Caco-2 (cell line): ENCODE results near the gene SAV1. TPM values are rescaled to one million over a fixed set of nuclear protein-coding genes. Genes with fewer than 3 reads are reported as not detected.

ENCODE experiments used
- BruUV-seq: library from RNA; stranded (reverse); fragments of 400-500 nt; replicated peaks from 2 replicates; lab custom pipeline; 2021; lab: Mats Ljungman, UMichigan
- CTCF ChIA-PET: fragments of 300-600 bp; sonication (Branson Sonifier 250); formaldehyde crosslinking; loops from one replicate; lab custom pipeline; 2022; ENCODE audit warnings: antibody characterized with exemption; lab: Charles Lee
- POLR2A ChIA-PET: fragments of 300-600 bp; sonication (Branson Sonifier 250); formaldehyde crosslinking; loops from one replicate; lab custom pipeline; 2022; ENCODE audit warnings: antibody characterized with exemption; lab: Charles Lee
- DNase-seq, 2 experiments: peaks; one replicate each; pipeline versions ENCODE4 v3.0.0 to v3.0.0-alpha.2; 2020 to 2022
- H3K27me3 ChIP-seq: replicated peaks from 2 replicates; pipeline ENCODE4 v1.6.0; 2011; ENCODE audit warnings: low read length; ENCODE audit not compliant: control insufficient read depth, insufficient read depth
- H3K36me3 ChIP-seq: 2 replicates; pipeline ENCODE4 v1.5.1; 2011; ENCODE audit warnings: low read length; ENCODE audit not compliant: control insufficient read depth, insufficient read depth
- H3K4me1 ChIP-seq: fragments of 250-450 bp; sonication (Bioruptor Pico); 2 replicates; pipeline ENCODE4 v1.5.1; 2020; ENCODE audit warnings: mild to moderate bottlenecking
- H3K4me3 ChIP-seq: 2 replicates; pipeline ENCODE4 v1.5.1; 2011; ENCODE audit warnings: low read depth, mild to moderate bottlenecking, control low read depth, low read length
- H3K9me3 ChIP-seq: fragments of 250-450 bp; sonication (Bioruptor Pico); 2 replicates; pipeline ENCODE4 v1.5.1; 2020; ENCODE audit warnings: mild to moderate bottlenecking, moderate library complexity
- H3K27ac Mint-ChIP-seq: one replicate; pipeline ENCODE4 v1.8.0; 2022; ENCODE audit warnings: mixed read lengths; ENCODE audit not compliant: unreplicated experiment
- H3K27me3 Mint-ChIP-seq: one replicate; pipeline ENCODE4 v1.8.0; 2022; ENCODE audit warnings: mixed read lengths; ENCODE audit not compliant: insufficient read depth, unreplicated experiment
- H3K36me3 Mint-ChIP-seq: one replicate; pipeline ENCODE4 v1.8.0; 2022; ENCODE audit warnings: mild to moderate bottlenecking, mixed read lengths; ENCODE audit not compliant: insufficient read depth, unreplicated experiment
- H3K4me1 Mint-ChIP-seq: one replicate; pipeline ENCODE4 v1.8.0; 2022; ENCODE audit warnings: low read depth, mixed read lengths; ENCODE audit not compliant: unreplicated experiment
- H3K4me3 Mint-ChIP-seq: one replicate; pipeline ENCODE4 v1.8.0; 2022; ENCODE audit warnings: mild to moderate bottlenecking, moderate library complexity, mixed read lengths; ENCODE audit not compliant: unreplicated experiment
- H3K9me3 Mint-ChIP-seq: one replicate; pipeline ENCODE4 v1.8.0; 2022; ENCODE audit warnings: mixed read lengths; ENCODE audit not compliant: unreplicated experiment
- intact Hi-C: fragments of 100-400 bp; cut with micrococcal nuclease; formaldehyde crosslinking; loops from one replicate; pipeline ENCODE4 v1.10.0; 2022; ENCODE audit not compliant: unreplicated experiment
- total RNA-seq: library from RNA; stranded (reverse); gene quantifications from 2 replicates; pipeline ENCODE4 v1.2.3, GENCODE V29; 2022
- TF ChIP-seq, protein P1 (sequence below), 2 experiments: fragments of 200-600 bp in 1 of 2; IDR thresholded peaks; 1 replicate in 1 of 2; 2 replicates in 1 of 2; pipeline versions ENCODE4 v1.5.1 to v1.8.0; 2011 to 2022; ENCODE audit warnings: antibody characterized with exemption in 1 of 2, control low read depth in 1 of 2, inconsistent platforms in 1 of 2, low read depth in 1 of 2, low read length in 1 of 2, mild to moderate bottlenecking in 1 of 2, moderate library complexity in 1 of 2; ENCODE audit not compliant: insufficient read depth in 1 of 2, severe bottlenecking in 1 of 2, unreplicated experiment in 1 of 2

Gene SAV1
- total RNA-seq, 1 experiment from 2014 or later: 28.3 TPM

DNA sequence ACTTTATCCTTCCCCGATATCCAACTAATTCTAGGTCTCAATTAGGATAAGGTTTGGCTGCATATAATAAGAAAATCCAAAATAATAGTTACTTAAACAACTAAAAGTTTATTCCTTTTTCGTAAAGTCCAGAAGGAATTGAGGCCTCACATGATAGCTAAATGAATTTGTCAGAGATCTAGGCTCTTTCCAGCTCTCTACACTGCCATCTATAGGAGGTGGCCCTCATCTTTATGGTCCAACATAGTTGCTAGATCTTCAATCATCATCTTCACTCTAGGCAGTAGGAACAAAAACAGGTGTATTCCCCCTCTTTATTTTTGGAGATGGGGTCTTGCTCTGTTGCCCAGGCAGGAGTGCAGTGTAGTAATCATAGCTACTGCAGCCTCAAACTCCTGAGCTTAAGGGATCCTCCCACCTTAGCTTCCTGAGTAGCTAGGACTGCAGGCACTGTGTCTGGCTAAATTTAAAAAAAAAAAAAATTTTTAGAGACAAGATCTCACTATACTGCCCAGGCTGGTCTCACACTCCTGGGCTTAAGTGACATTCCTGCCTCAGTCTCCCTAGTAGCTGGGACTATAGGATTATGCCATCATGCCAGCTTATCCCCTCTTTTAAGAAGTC, 46.5 kb upstream of the SAV1 start:
- H3K27ac Mint-ChIP-seq: no peak overlapping the region
- intact Hi-C loops: loop anchor here (1.0 to 5.0 kb wide), 2 partner anchors 63 to 95 kb away; no protein-coding TSS in a partner anchor

DNA sequence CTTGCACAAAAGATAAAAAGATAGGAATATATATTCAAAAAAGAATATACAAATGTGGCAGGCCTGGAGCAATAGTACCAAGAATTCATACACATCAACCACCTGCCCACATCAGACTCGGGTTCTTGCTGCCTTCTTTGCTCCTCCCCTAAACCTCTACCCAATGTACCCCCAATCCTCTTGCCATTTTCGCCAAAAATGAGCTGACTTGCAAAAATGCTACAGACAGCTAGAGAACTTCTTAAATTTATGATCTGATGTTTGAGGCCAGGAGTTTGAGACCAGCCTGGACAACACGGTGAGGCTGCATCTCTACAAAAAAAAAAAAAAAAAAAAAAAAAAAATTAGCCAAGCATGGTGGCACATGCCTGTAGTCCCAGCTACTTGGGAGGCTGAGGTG, 42.9 kb upstream of the SAV1 start:
- ChIA-PET POLR2A (no interaction called here), CTCF (no interaction called here)
- no peak overlapping the region for H3K27ac Mint-ChIP-seq
- no peak for DNase-seq
- no peaks in the 10 kb centered on the region for H3K4me1 Mint-ChIP-seq
- intact Hi-C loops: loop anchor here (5.0 kb wide), 1 partner anchor 66 kb away; no protein-coding TSS in a partner anchor
- no peaks in the 10 kb centered on the region for H3K27me3 ChIP-seq
- TF ChIP-seq, protein P1, sequence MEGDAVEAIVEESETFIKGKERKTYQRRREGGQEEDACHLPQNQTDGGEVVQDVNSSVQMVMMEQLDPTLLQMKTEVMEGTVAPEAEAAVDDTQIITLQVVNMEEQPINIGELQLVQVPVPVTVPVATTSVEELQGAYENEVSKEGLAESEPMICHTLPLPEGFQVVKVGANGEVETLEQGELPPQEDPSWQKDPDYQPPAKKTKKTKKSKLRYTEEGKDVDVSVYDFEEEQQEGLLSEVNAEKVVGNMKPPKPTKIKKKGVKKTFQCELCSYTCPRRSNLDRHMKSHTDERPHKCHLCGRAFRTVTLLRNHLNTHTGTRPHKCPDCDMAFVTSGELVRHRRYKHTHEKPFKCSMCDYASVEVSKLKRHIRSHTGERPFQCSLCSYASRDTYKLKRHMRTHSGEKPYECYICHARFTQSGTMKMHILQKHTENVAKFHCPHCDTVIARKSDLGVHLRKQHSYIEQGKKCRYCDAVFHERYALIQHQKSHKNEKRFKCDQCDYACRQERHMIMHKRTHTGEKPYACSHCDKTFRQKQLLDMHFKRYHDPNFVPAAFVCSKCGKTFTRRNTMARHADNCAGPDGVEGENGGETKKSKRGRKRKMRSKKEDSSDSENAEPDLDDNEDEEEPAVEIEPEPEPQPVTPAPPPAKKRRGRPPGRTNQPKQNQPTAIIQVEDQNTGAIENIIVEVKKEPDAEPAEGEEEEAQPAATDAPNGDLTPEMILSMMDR (IDR thresholded peaks at IDR 0.05; ENCODE audit: insufficient read depth in 1 of 2, low read depth in 1 of 2, low read length in 1 of 2, severe bottlenecking in 1 of 2, unreplicated experiment in 1 of 2): no peak
- no peaks in the 10 kb centered on the region for H3K4me1 ChIP-seq
- no peak overlapping the region for H3K4me3 ChIP-seq
- no peaks in the 10 kb centered on the region for H3K9me3 Mint-ChIP-seq
- no TSS peak for BruUV-seq
- H3K36me3 Mint-ChIP-seq: no peaks in the 10 kb centered on the region
- H3K4me3 Mint-ChIP-seq: no peak overlapping the region
- no peaks in the 10 kb centered on the region for H3K9me3 ChIP-seq
- H3K27me3 Mint-ChIP-seq: no peaks in the 10 kb centered on the region
- no peaks in the 10 kb centered on the region for H3K36me3 ChIP-seq

More for the DNA sequence above, 46.5 kb upstream of the SAV1 start:
- Histone ChIP-seq H3K4me3 (no peak overlapping the region), H3K9me3 (no peaks in the 10 kb centered on the region), H3K4me1 (no peaks in the 10 kb centered on the region), H3K27me3 (no peaks in the 10 kb centered on the region), H3K36me3 (no peaks in the 10 kb centered on the region)
- no peaks in the 10 kb centered on the region for H3K36me3 Mint-ChIP-seq
- peak in 1 of 2 experiments; percentile 34 for DNase-seq
- H3K27me3 Mint-ChIP-seq: no peaks in the 10 kb centered on the region
- H3K9me3 Mint-ChIP-seq: no peaks in the 10 kb centered on the region
- ChIA-PET CTCF (interaction anchor here (0.6 to 1.5 kb wide), 11 partner anchors 9 to 146 kb away, joined by 3 to 12 read pairs (median 4); no protein-coding TSS in a partner anchor), POLR2A (no interaction called here)
- TF ChIP-seq, protein P1 (IDR thresholded peaks at IDR 0.05; ENCODE audit: insufficient read depth in 1 of 2, low read depth in 1 of 2, low read length in 1 of 2, severe bottlenecking in 1 of 2, unreplicated experiment in 1 of 2): peak; percentile 10 to 66
- no peaks in the 10 kb centered on the region for H3K4me1 Mint-ChIP-seq
- H3K4me3 Mint-ChIP-seq: no peak overlapping the region
- BruUV-seq: no TSS peak

DNA sequence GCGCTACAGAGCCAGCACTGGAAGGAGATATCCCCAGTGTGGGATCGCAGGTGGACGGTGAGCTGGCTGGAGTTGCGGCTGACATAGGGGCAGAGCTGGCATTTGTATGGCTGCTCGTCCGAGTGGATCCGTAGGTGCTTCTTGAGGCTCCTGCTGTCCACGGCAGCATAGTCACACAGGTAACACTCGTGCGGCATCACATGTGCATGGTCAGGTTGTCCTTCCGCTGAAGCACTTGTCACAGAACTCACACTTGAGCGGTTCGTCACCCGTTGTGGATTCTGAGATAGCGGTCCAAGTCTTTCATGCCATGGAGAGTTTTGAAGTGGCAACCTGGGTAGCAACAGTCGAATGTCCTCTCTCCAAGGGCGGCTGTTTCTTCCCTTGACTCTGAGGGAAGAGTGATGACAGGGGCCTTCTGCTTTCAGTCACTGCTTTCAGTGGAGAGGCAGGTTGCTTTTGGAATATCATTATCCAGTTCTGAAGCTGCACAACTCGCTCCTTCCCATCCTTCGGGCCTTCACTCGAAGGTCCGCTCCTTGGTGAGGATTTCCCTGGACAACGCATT, 37.0 kb upstream of the SAV1 start:
- CTCF ChIA-PET: no interaction called here
- H3K9me3 Mint-ChIP-seq: peaks cover 12% of the 10 kb centered on the region
- BruUV-seq: no TSS peak
- H3K36me3 ChIP-seq: no peaks in the 10 kb centered on the region
- H3K36me3 Mint-ChIP-seq: no peaks in the 10 kb centered on the region
- no peak overlapping the region for H3K27ac Mint-ChIP-seq
- peaks cover 3% of the 10 kb centered on the region for H3K27me3 Mint-ChIP-seq
- POLR2A ChIA-PET: no interaction called here
- H3K27me3 ChIP-seq: no peaks in the 10 kb centered on the region
- H3K4me1 Mint-ChIP-seq: no peaks in the 10 kb centered on the region
- H3K4me1 ChIP-seq: no peaks in the 10 kb centered on the region
- H3K4me3 Mint-ChIP-seq: no peak overlapping the region
- H3K4me3 ChIP-seq: no peak overlapping the region
- TF ChIP-seq, protein P1 (IDR thresholded peaks at IDR 0.05; ENCODE audit: insufficient read depth in 1 of 2, low read depth in 1 of 2, low read length in 1 of 2, severe bottlenecking in 1 of 2, unreplicated experiment in 1 of 2): no peak
- no peaks in the 10 kb centered on the region; the same call in 1 of the 2 replicates for H3K9me3 ChIP-seq
- intact Hi-C loops: no loop called here
- no peak for DNase-seq
